HL-60 (cell line): ENCODE measurements around the gene CTIF.

ENCODE experiments used
- DNase-seq, 2 experiments: peaks; one replicate each; pipeline ENCODE4 v3.0.0-alpha.2; 2010 to 2020; ENCODE audit warnings: low read depth in 1 of 2, low spot score in 1 of 2
- H3K27ac ChIP-seq: fragments of 250-450 bp; sonication (Bioruptor Pico); replicated peaks from 2 replicates; pipeline ENCODE4 v1.5.1; 2020; ENCODE audit warnings: mild to moderate bottlenecking, moderate library complexity
- H3K27me3 ChIP-seq: fragments of 250-450 bp; sonication (Bioruptor Pico); 2 replicates; pipeline ENCODE4 v1.5.1; 2021; ENCODE audit warnings: mild to moderate bottlenecking, moderate library complexity; ENCODE audit not compliant: insufficient read depth, poor library complexity, severe bottlenecking
- H3K4me3 ChIP-seq: replicated peaks from 2 replicates; pipeline ENCODE4 v1.5.1; 2011; ENCODE audit warnings: mild to moderate bottlenecking, control low read depth, low read length; ENCODE audit not compliant: insufficient read depth
- GABPA ChIP-seq: IDR thresholded peaks from 2 replicates; pipeline ENCODE4 v1.6.1; 2012; ENCODE audit warnings: low read depth
- POLR2AphosphoS5 ChIP-seq: IDR thresholded peaks from 2 replicates; pipeline ENCODE4 v1.6.1; 2012; ENCODE audit warnings: low read depth
- REST ChIP-seq: IDR thresholded peaks from 2 replicates; pipeline ENCODE4 v1.6.1; 2012; ENCODE audit warnings: low read depth; ENCODE audit not compliant: insufficient replicate concordance
- SPI1 ChIP-seq: IDR thresholded peaks from 2 replicates; pipeline ENCODE4 v1.6.1; 2012; ENCODE audit warnings: low read depth, mild to moderate bottlenecking, borderline replicate concordance
- TF ChIP-seq, protein P1 (sequence below): IDR thresholded peaks from one replicate; pipeline ENCODE4 v1.5.1; 2011; ENCODE audit warnings: low read length, control low read depth, inconsistent platforms; ENCODE audit not compliant: insufficient read depth

The CTIF gene

GRCh38 chr18:48829443-48830149, 290.8 kb downstream of the CTIF start:
- no peak for DNase-seq
- Histone ChIP-seq H3K27ac (no peak overlapping the region), H3K27me3 (no peaks in the 10 kb centered on the region), H3K4me3 (no peak overlapping the region)
- TF ChIP-seq POLR2AphosphoS5 = no peak
- TF ChIP-seq GABPA = no peak
- TF ChIP-seq, protein P1, sequence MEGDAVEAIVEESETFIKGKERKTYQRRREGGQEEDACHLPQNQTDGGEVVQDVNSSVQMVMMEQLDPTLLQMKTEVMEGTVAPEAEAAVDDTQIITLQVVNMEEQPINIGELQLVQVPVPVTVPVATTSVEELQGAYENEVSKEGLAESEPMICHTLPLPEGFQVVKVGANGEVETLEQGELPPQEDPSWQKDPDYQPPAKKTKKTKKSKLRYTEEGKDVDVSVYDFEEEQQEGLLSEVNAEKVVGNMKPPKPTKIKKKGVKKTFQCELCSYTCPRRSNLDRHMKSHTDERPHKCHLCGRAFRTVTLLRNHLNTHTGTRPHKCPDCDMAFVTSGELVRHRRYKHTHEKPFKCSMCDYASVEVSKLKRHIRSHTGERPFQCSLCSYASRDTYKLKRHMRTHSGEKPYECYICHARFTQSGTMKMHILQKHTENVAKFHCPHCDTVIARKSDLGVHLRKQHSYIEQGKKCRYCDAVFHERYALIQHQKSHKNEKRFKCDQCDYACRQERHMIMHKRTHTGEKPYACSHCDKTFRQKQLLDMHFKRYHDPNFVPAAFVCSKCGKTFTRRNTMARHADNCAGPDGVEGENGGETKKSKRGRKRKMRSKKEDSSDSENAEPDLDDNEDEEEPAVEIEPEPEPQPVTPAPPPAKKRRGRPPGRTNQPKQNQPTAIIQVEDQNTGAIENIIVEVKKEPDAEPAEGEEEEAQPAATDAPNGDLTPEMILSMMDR = no peak
- TF ChIP-seq REST = no peak

- TF ChIP-seq POLR2AphosphoS5 = no peak
- TF ChIP-seq SPI1 = no peak
- no peak for TF ChIP-seq GABPA
- Histone ChIP-seq H3K27me3 (no peaks in the 10 kb centered on the region), H3K4me3 (no peak overlapping the region), H3K27ac (no peak overlapping the region)
- DNase-seq = no peak
Observed at GRCh38 chr18:48831113-48831759, 292.4 kb downstream of the CTIF start.

- TF ChIP-seq GABPA = no peak
- no peak for TF ChIP-seq SPI1
- no peak for TF ChIP-seq REST
- TF ChIP-seq, protein P1 = no peak
- TF ChIP-seq POLR2AphosphoS5 = no peak
- no peak overlapping the region for H3K27ac ChIP-seq
- no peak for DNase-seq
- no peak overlapping the region for H3K4me3 ChIP-seq
- H3K27me3 ChIP-seq = no peaks in the 10 kb centered on the region
Observed at GRCh38 chr18:48831802-48832201, 293.0 kb downstream of the CTIF start.

DNA sequence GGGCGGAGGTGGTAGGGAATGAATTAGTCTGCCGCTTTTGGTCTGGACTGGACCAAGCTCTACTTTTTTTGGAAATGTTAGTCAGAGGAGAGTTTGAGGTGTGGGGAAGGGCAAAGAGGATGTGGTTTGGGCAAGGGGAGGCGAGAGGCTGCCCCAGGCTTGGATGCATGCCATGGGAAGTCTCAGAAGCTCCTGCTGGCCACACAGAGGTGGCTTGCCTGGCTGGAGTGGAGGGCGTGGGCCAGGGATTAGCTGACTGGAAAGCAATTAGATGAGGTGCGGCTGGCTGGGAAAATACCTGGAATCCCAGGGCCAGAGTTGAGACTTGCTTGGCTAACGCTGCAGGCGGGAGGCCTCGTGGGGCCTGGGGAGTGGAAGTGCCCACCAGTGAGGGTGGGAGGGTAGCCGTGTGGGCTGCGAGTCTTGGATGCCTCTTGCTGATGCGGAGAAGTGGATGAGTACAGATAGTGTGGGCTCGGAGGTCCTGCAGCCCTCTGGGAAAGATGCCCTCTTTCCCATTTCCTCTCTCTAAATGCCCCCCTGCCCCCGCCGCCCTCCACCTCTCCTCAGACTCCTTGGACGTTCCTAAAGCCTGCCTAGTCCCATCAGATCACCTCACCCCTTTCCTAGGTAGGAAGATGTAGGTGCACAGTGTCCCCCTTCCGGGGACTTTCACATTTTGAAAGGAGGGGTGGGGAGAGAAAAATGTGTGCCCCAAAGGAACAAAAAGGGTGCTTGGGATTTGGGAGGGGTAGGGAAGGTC, 294.3 kb downstream of the CTIF start:
- H3K4me3 ChIP-seq = no peak overlapping the region
- TF ChIP-seq REST (no peak), POLR2AphosphoS5 (no peak; the same call in 1 of the 2 replicates), SPI1 (peak; percentile 54; the same call in 1 of the 2 replicates)
- DNase-seq = peak; percentile 64 to 73
- H3K27ac ChIP-seq = no peak overlapping the region
- no peaks in the 10 kb centered on the region for H3K27me3 ChIP-seq
